ENCODE measurements around the gene RNASE4.
A peak's percentile ranks its signal among the peaks of the same experiment; 100 is the strongest.

The RNASE4 gene

DNA sequence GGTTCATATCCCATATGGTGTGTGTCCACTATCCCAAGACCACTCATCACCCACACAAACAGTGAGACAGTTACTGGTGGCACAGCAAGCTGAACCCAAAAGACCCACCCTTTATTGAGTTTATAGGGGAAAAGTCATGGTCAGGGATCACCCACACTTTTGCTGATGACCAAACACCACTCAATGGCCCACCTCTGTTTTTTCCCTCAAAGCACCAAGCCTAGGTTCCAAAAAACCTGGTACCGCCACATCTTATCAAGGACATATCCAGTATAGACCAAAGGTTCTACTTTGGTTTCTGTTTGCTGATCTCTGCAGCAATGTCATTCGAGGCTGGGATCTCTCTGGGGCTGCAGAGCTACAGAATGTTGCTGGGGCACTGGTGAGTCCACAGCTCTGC, 23.2 kb upstream of the RNASE4 start:
- TF ChIP-seq TAF1 (IDR thresholded peaks at IDR 0.05; ENCODE audit: borderline replicate concordance, insufficient read depth, low read length) (no peak), FOXP2 (optimal IDR thresholded peaks at IDR 0.05; ENCODE audit: borderline replicate concordance, extremely low read depth, extremely low read length, insufficient read depth) (no peak), SIN3A (IDR thresholded peaks at IDR 0.05; ENCODE audit: borderline replicate concordance, insufficient read depth, low read length) (no peak), POLR2AphosphoS5 (IDR thresholded peaks at IDR 0.05; ENCODE audit: low read depth, low read length) (no peak)
- TF ChIP-seq, protein P1, sequence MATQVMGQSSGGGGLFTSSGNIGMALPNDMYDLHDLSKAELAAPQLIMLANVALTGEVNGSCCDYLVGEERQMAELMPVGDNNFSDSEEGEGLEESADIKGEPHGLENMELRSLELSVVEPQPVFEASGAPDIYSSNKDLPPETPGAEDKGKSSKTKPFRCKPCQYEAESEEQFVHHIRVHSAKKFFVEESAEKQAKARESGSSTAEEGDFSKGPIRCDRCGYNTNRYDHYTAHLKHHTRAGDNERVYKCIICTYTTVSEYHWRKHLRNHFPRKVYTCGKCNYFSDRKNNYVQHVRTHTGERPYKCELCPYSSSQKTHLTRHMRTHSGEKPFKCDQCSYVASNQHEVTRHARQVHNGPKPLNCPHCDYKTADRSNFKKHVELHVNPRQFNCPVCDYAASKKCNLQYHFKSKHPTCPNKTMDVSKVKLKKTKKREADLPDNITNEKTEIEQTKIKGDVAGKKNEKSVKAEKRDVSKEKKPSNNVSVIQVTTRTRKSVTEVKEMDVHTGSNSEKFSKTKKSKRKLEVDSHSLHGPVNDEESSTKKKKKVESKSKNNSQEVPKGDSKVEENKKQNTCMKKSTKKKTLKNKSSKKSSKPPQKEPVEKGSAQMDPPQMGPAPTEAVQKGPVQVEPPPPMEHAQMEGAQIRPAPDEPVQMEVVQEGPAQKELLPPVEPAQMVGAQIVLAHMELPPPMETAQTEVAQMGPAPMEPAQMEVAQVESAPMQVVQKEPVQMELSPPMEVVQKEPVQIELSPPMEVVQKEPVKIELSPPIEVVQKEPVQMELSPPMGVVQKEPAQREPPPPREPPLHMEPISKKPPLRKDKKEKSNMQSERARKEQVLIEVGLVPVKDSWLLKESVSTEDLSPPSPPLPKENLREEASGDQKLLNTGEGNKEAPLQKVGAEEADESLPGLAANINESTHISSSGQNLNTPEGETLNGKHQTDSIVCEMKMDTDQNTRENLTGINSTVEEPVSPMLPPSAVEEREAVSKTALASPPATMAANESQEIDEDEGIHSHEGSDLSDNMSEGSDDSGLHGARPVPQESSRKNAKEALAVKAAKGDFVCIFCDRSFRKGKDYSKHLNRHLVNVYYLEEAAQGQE (IDR thresholded peaks at IDR 0.05; ENCODE audit: insufficient read depth in 1 of 2, low read depth in 2 of 2, low read length in 2 of 2), result no peak

DNA sequence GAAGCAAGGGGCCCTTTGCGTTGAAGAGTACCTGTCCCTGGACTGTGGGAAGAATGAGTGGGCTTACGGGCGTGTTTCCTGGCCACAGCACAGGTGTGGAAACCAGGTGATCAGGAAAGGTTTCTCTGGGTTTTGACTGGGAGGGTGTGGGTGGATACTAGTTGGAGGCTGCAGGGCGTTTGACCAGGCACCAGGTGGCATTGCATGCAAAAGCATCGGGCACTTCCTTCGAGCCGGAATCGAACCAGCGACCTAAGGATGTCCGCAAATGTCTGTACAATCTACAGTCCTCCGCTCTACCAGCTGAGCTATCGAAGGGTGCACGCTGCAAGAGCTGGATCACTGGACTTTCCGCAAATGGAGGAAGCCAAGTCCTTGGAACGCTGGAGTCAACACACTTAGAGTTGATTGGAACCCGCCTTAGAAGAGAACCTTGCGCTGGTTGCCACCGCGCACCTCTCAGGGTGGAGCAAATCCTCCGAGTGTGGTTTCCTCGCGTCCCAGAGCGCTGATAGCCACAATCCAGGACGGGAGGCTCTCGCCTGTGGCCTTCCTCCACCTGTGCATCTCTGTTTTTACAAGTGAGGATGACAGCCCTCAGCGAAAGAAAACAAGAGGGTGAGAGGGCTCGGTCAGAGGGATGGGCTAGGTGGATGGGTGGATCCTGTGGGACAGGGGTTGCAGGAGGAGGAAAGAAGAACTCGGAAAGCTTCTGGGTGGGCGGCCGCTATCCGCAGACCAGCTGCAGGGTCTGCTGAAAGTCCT, 21.2 kb upstream of the RNASE4 start:
- TF ChIP-seq FOXP2 (optimal IDR thresholded peaks at IDR 0.05; ENCODE audit: borderline replicate concordance, extremely low read depth, extremely low read length, insufficient read depth), result peak; percentile 31
- TF ChIP-seq TAF1 (IDR thresholded peaks at IDR 0.05; ENCODE audit: borderline replicate concordance, insufficient read depth, low read length), result no peak
- TF ChIP-seq, protein P1 (IDR thresholded peaks at IDR 0.05; ENCODE audit: insufficient read depth in 1 of 2, low read depth in 2 of 2, low read length in 2 of 2), result no peak

DNA sequence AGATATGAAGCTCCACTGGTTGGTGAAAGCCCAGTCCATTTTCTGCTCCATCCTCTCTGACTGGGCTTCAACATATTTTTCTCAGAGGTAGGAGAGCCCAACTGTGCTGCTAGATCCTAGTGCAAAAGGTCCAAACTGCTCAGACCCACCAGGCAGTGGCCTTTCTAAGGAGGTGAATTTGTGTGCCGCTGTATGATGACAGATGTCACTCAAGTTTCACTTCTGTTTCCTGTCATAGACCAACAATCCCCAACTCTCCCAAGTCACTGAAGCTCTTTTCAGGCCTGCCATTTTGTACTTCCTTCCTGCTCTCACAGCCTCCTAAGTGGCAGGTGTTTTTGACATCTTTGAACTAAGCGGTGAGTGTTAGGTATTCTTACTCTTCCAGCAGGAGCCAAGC, 16.4 kb upstream of the RNASE4 start:
- TF ChIP-seq POLR2AphosphoS5 (IDR thresholded peaks at IDR 0.05; ENCODE audit: low read depth, low read length) (no peak), SIN3A (IDR thresholded peaks at IDR 0.05; ENCODE audit: borderline replicate concordance, insufficient read depth, low read length) (no peak), TAF1 (IDR thresholded peaks at IDR 0.05; ENCODE audit: borderline replicate concordance, insufficient read depth, low read length) (no peak)

DNA sequence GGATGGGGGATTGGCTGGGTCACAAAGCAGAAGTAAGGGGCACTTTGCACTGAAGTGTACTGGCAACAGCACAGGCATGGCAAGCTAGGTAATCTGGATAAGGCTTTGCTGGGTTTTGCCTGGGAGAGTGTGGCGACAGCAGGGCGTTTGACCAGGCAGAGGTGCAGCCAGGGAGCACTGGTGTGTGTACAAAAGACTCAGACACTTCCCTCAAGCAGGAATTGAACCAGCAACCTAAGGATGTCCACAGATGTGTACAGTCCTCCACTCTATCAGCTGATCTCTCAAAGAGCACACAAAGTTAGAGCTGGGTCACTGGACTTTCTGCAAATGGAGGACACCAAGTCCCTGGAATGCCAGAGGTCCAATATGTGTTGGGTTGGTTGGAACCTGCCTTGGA, 15.4 kb upstream of the RNASE4 start:
- TF ChIP-seq SIN3A (IDR thresholded peaks at IDR 0.05; ENCODE audit: borderline replicate concordance, insufficient read depth, low read length), result no peak
- no peak for TF ChIP-seq FOXP2 (optimal IDR thresholded peaks at IDR 0.05; ENCODE audit: borderline replicate concordance, extremely low read depth, extremely low read length, insufficient read depth)
- no peak for TF ChIP-seq POLR2AphosphoS5 (IDR thresholded peaks at IDR 0.05; ENCODE audit: low read depth, low read length)
- TF ChIP-seq TAF1 (IDR thresholded peaks at IDR 0.05; ENCODE audit: borderline replicate concordance, insufficient read depth, low read length), result no peak
- TF ChIP-seq, protein P1 (IDR thresholded peaks at IDR 0.05; ENCODE audit: insufficient read depth in 1 of 2, low read depth in 2 of 2, low read length in 2 of 2), result no peak

DNA sequence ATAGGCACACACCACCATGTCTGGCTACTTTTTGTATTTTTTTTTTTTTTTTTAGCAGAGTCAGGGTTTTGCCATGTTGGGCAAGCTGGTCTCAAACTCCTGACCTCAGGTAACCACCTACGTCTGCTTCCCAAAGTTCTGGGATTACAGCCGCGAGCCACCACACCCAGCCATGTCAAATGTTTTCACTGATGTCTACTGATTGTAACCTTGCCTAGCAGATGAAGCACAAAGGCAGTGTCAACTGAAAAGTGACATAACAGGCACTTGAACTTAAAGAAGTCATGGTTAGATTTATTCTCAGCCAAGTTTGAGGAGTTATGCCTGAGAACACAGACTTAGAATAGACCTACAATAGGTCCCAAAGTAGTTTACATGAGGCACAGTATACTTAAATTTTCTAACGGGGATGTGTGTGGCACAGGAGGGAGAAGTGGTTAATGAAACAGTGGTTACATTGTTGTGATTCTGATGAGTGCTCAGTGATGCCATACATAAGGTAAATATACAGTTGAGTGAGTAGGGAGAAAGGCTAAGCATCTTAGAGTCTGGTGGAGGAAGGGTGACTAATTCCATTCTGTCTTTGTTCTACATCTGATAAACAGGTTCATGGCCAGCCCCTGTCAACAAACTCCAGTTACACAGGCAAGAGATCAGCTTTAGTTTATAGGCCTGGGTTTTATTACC, 12.6 kb upstream of the RNASE4 start:
- no peak for TF ChIP-seq POLR2AphosphoS5 (IDR thresholded peaks at IDR 0.05; ENCODE audit: low read depth, low read length)
- TF ChIP-seq TAF1 (IDR thresholded peaks at IDR 0.05; ENCODE audit: borderline replicate concordance, insufficient read depth, low read length), result no peak
- TF ChIP-seq SIN3A (IDR thresholded peaks at IDR 0.05; ENCODE audit: borderline replicate concordance, insufficient read depth, low read length), result no peak
- TF ChIP-seq, protein P1 (IDR thresholded peaks at IDR 0.05; ENCODE audit: insufficient read depth in 1 of 2, low read depth in 2 of 2, low read length in 2 of 2), result no peak
- TF ChIP-seq FOXP2 (optimal IDR thresholded peaks at IDR 0.05; ENCODE audit: borderline replicate concordance, extremely low read depth, extremely low read length, insufficient read depth), result no peak
